ENCODE results near the gene ELMOD3.
"Not testable (repeated sequence)": the region's sequence is repeated elsewhere in the genome, so short reads cannot be mapped to it uniquely, and the experiment has no call there.

The ELMOD3 gene

DNA sequence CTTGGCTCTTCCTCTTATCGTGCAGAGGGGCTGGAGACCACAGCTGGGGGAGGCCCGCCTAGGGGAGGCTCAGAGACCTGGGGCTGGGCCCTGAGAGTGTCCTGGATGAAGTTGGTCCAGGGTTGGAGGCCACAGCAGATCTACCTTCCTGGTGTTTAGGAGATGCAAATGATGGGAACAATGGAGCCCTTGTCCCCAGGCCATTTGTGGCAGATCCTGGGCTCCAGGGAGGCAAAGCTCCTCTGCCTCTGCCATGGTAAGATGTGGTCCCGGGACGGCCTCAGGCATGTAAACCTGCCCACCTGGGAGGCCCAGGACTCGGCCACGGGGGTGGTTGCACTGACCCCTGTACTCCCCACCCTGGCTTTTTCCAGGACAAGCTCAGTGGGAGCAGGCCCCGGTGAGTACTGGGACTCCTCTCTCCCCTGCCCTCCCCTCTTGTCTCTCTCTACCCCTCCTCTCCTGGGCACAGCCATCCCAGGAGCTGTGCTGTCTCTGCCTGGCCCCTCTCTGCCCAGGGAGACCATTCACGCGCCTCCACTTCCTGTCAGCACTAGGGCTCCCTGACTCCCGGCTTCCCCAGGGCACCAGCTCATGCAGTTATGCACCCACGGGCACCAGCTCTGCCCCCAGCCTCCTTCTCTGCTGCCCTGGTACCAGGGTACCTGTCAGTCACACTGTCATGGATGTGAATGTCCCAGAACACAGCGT lies 74.8 kb downstream of the ELMOD3 start:
- no peak for DNase-seq

DNA sequence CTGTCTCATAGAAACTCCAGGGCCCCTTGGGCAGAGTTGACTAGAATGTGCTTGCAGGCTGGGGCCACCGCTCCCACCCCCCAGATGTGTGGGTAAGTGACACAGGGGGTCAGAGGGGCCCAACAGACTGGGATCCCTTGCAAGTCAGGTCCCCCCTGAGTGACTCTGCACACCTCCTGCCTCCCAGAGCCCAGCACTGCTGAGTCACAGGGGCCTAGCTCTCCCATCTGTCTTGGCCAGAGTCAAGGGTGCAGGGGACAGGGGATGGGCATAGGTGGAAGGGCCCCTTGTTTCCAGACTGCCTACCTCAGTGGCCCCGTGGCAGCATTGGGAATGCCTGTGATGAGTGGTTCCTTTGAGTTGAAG lies 75.3 kb downstream of the ELMOD3 start:
- DNase-seq = no peak

DNA sequence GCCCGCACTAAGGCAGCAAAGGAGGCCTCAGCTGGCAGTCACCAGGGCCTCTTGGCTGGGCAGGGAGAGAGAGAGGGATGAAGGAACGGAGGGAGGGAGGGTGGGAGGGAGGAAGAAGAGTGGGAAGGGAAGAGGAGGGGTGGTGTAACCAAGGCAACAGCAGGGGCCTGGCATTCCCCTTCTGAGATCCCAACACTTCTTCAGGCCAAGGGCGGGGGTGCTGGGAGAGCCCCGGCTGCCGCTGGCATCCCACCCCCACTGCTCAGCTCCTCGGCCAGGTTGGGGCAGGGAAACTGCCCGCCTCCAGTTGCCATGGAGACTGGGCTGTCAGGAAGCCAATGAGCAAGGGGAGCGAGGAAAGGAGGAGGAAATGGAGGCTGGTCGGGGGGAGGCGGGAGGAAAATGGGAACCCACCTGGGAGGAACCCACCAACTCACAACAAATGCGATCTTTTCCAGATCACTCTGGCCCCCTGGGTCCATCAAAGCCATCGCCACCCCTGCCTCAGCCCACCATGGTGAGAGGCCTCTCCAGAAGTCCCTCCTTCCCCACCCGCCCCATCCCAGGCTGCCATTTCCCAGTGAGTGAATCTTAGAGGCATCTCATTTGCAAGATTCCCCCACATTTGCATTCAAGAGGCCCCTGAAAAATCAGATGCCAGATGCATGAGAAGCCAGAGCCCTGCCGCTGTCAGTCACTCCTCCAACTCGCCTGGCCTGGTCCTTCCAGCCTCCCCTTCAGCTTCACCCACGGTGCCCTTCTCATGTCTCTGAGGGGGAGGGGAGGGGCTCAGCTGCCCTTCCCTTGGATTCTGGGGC lies 76.4 kb downstream of the ELMOD3 start:
- DNase-seq = no peak

DNA sequence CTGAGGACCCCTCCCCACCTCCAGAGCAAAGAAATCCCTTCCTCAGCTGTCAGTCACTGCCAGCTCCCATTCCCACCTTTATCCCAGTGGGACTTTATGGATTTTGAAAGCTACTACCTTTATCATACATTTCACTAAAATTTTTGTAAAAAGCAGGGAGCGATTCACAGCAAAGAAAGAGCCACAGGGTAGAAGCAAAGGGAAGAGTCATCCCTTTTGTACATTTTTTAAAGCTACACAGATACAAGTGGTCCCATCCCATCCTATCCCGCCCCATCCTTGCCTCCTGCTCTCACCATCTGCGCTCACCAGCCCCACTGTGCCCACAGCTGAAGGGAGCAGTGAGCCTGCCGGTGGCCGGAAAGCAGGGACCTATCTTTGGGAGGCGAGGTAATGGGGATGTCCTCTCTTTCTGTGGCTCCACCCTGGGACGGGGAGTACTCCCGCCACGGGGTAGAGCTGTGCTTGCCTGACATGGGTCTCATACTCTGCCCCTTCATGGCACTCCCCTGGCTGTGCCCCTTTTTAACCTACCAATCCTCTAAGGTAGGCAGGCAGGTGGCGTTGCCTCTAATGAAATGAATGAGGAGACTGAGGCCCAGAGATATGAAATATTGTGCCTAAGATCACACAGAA lies 77.1 kb downstream of the ELMOD3 start:
- no peak for DNase-seq

DNA sequence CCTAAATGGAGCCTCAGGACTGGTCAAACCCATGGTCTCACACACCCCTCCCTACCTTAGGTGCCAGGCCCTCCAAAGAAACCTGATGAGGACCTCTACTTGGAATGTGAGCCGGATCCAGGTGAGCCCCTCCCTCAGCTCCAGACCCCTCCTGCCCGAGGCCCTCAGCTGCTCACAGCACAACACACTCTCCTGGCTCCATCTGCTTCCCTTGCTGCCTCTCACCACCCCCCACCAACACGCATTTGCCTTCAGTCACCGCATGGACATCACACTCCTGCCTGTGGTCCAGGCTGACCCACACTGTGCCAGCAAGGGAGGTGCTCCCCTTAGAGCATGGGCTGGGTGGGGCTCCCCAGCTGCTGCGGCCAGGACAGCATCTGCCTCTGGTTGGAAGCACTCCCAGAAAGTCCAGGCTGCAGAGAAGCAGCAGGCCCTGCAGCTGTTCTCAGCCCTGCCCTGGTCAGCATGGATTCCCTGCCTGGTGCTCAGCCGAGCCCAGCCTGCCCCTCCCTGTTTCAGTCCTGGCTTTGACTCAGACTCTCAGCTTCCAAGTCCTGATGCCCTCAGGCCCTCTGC lies 79.0 kb downstream of the ELMOD3 start:
- no peak for DNase-seq

DNA sequence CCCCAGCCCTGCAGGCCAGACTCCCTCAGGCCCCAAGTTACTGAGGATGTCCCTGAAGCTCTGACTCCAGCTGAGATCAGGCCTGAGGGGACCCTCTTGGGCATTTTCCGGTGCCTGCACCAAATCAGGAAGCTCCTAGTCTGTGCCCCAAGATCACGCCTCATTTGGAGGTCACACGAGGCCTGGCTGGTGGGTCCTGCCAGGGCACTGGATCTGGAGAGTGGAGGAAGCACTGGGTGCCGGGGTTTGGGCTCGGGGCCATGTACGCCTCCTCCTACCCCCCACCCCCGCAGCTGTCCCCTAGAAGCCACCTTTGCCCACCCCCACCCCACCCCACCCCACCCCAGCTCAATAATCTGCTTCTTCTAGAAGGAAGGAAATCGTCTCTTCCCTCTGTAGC lies 80.1 kb downstream of the ELMOD3 start:
- DNase-seq = no peak

DNA sequence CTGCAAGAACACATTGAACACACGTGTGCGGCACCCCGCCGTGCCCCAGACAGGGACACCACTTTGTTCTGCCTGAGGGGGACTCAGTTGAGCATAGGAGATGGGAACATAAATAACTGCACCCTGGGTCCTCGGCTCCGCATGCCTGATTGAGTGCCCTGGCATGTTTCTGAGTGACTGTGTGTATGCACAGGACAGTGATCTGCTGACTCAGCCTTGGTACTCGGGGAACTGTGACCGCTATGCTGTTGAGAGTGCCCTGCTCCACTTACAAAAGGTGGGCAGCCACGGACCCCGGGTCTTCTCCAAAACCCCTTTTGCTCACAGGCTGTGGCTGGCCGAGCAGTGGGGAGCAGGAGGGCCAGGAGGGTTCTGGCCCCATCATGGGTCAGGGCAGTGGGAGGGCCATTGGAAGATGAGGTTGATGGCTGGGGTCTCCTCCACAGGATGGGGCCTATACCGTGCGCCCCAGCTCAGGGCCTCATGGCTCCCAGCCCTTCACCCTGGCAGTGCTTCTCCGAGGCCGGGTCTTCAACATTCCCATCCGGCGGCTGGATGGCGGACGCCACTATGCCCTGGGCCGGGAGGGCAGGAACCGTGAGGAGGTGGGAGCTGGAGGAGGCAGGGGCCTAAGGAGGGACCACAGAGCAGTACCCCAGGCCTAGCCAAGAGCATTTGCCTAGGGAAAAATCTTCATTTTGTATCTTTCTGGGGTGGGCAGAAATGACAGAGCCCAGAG lies 80.8 kb downstream of the ELMOD3 start:
- no peak for DNase-seq

DNA sequence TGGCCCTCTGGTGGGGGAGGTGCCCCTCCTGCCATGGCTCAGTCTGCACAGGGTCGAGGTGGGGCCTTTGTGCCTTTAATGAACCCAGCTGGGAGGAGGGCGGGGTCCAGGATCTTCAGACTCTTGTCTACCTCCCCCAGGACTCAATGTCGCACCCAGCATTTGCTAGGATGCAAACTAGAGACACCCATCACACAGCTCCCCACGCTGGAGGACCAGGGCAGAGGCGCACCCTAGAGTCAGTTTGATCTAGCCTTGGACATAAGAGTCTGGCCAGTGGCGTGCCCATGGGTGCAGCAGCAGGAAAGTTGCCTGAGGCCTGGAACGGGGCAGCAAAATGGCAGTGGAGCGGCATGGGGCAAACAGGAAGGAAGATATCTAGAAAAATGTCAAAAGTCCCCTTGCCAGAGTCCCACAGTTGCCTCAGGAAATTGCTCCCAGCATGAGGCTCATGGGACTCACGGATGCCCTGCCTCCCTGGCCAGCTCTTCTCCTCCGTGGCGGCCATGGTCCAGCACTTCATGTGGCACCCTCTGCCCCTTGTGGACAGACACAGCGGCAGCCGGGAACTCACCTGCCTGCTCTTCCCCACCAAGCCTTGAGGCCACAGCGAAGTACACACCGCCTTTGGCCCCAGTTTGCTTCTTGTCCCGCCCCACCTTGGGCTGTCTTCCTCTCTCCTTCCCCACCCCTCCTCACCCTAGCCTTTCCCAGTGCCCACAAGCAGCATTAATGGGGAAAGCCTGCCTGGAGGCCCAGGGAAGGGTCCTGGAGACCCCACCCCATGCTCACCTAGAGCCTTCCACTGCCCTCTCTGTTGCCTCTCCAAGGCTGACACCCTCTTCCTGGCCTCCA lies 81.6 kb downstream of the ELMOD3 start:
- DNase-seq = no peak

DNA sequence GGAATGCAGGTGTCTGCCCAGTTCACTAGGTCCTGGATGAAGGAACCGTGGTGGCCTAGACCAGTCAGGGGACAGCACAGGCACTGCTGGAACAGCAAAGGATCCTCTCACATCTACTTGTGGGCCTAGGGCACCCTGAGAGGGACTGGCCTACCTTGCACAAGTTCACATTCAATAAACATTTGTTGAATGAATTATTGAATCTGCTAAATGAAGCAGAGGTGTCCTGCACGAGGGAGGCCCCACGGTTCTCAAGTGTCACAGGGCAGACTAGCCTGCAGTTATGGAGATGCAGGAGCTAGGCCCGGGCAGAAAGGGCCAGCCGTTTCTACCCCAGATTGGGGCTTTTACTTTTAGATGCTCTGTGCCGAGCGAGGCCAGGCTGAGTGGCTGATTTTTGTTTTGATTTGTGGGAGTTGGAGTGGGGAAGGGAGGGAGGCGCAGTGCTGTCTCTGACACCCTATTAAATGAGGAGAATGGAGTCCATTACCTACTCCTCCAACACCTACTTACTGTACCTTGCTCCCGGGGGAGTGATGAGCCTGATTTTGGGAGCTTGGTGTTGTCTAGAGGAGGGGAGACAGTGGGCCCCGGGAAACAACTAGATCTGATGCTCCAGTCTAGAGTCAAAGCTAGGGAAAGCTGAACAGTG lies 82.4 kb downstream of the ELMOD3 start:
- DNase-seq = no peak

DNA sequence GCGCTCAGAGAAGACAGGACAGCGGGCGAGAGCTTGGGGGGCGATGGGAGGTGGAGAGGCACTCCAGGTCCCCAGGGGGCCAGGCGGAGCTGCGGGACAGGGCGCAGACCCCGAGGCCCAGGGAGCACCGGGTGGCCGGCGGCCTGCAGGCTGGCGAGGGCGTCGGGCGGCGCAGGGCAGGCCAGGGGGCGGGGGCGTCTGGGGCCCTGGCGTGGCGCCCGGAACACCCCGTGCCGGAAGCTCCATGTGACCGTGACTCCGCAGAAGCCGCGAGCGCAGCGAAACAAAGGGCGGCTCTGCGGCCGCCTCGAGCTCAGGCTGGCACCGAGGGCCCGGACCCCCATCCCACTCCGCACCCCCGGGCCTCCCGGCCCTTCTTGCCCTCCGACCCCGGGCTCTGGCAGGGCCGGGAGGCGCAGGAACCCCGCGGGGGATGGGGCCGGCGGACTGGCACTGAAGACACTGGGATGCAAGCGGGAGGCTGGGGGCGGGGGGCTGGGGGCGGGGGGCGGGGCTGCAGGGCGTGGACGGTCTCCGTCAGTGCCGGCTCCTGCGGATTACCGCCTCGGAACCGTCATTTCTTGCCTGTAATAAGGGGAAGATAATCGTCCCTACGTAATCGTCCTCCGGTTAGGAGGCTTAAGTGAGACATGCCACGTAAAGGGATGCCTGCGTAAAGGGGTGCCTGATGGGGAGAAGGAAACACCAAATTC lies 83.1 kb downstream of the ELMOD3 start:
- DNase-seq = peak; percentile 85

DNA sequence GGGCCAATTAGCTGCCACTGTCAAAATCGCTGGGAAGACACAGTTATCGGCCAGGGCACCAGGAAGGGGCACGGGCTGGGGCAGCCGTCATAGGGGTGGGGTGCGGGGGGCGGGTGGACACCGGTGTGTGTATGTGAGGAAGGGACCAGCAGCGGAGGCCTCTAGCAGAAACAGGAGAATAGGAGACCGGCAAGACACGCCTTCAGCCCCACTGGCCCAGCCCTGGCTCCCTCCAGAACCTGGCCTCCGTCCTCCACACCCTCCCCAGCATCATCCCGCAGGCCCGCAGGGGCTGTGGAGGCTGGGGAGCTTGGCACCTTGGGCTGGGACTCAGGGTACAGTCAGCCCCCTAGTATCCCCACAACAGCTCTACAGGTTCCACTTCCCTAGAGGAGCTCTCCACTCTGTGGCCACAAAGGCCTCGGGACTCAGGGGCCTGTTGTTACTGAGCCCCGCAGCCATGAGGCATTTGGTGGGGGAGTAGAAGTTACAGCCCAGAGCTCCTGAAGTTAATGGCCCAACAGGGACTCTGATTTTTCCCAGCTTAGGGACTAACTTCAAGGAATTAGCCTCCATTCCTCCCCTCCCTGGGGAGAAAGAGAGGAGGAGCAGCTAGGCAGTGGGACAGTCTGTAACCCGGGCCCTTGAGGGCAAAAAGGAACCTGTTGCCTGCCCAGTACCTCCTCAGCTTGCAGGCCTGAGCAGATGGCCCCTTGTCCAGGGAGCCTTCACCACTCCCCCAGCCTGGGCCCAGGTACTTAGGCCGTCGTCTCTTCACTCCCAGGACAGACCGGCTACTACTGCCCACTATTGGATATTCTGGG lies 83.8 kb downstream of the ELMOD3 start:
- DNase-seq = no peak

DNA sequence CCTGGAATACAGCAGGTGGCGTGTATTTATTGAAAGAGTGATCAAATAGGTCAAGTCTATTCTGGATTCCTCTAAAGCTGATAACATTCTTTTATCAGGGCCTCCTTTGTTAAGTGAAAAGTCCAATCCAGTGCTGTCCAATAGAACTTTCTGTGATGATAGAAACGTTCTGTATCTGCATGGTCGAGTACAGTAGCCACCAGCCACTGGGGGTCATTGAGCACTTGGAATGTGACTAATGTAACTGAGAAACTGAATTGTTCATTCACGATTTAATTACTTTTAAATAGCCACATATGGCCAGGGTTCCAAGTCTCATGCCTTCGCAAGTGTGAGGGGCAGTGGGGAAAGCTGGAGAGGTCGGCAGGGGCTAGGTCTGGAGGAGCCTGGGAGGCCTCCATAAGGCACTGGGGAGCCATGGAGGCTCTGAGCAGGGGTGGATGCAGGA lies 84.5 kb downstream of the ELMOD3 start:
- no peak for DNase-seq

DNA sequence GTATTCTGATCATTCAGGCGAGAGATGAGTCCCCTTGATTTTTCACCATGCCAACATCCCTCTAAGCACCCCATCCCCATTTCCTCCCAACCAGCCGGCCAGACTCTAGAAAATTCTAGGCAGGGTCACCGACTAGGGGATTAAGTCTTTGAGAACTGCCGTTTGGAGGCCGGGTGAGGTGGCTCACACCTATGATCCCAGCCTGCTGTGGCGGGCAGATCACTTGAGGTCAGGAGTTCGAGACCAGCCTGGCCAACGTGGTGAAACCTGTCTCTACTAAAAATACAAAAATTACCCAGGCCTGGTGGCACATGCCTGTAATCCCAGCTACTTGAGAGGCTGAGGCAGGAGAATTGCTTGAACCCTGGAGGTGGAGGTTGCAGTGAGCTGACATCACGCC lies 85.0 kb downstream of the ELMOD3 start:
- DNase-seq = not testable (repeated sequence)

DNA sequence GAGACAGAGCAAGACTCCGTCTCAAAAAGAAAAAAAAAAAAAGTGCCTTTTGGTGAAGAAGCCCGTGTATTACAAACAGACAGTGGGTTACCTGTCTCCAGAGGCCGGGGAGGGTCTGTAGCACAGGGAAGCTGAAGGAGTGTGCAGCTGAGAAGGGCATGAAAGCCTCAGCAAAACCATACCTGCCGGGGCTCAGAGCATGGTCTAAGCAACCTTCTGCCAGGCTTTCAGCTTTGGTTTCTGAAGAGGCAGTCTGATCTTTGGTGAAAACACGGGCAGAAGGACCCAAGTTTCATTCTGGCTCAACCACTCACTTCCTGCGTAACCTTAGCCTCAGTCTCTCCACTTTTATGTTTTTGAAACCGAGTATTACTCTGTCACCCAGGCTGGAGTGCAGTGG lies 85.4 kb downstream of the ELMOD3 start:
- DNase-seq = no peak

DNA sequence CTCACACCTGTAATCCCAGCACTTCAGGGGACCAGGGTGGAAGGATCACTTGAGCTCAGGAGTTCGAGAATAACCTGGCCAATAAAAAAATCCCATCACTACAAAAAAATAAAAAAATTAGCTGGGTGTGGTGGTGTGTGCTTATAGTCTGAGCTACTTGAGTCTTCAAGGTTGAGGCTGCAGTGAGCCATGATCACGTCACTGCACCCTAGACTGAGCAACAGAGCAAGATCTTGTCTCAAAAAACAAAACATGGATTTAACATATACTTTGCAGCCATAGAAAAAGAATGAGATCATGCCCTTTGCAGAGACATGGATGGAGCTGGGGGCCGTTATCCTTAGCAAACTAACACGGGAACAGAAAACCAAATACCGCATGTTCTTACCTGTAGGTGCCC lies 86.2 kb downstream of the ELMOD3 start:
- DNase-seq = no peak

Data from activated CD8-positive, alpha-beta memory T cell treated with anti-CD3 and anti-CD28 coated beads, Interleukin-2, amount 50 U/mL, for 48 hours (primary cell).